HG03095 (cell line): ENCODE data around the gene PIK3R5.

Experiments
- ATAC-seq: cut with Tn5 transposase; IDR thresholded peaks from one replicate; pipeline ENCODE4 v1.9.1; 2021; ENCODE audit warnings: moderate library complexity; ENCODE audit not compliant: unreplicated experiment

PIK3R5 gene

GRCh38 chr17:8925141-8925540 lies 40.4 kb downstream of the PIK3R5 start:
- no peak for ATAC-seq

- ATAC-seq: no peak
Measured at GRCh38 chr17:8924595-8924994, 40.9 kb downstream of the PIK3R5 start.

- ATAC-seq: no peak
Measured at GRCh38 chr17:8923762-8924161, 41.7 kb downstream of the PIK3R5 start.

DNA sequence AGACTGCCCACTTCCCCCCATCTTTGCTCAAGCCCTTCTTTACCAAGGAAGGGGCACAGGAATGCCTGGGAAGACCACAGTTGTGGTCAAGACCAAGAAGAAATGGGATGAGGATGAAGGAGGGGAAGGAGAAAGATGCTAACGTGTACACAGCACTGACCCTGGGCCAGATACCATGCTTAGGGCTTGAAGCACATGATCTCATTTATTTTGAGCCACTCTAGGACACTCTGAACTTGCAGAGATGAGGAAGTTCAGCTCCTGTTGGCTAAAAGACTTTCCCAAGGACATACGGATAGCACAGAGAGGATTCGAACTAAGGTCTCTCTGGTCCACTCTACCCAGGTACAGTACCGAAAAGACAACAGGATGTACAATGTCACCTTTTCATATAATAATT lies 42.6 kb downstream of the PIK3R5 start:
- no peak for ATAC-seq

DNA sequence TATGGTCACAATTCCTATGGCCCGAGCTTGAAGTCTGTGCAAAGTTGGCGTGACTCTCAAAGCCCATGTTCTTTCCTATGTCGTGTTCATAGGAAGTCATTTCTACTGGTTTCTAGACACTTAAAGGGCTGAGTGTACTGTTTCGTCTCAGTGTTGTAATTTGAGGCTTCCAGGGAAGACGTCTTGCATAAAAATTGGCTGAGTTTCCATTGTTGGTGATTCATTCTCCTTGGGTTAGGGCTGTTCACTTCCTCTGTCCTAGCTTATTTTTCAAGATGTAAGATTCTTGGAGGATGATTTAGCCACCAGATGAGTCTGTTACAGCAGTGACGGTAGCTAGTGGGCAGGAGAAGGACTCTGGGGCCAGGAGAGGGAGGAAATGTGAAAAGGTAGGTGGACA lies 43.1 kb downstream of the PIK3R5 start:
- ATAC-seq: no peak

GRCh38 chr17:8921147-8921546 lies 44.4 kb downstream of the PIK3R5 start:
- no peak for ATAC-seq

DNA sequence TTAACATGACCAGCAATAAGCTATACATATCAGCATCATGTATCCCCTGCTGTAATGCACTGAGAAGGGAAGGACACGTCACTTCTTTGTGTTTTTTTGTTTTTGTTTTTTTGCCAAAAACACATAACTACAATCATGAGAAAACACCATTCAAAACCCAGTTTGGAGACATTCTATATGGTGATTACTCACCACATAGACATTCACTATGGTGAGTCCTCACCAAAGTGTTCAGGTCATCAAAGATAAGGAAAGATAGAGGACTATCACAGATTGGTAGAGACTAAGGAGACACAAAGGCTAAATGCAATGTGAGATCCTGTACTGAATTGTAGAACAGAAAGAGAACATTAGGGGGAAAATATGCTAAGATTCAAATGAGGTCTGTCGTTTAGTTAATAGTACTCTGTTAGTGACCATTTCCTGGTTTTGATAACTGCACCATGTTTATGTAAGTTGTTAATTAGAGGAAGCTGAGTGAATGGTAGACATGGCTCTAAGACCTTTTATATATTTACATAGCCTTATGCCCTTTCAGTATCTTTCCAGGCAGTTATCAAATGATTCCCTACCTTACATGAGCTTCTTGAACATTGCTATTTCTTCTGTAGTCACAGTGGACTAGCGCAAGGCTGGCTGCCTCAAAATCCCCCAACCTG lies 46.6 kb downstream of the PIK3R5 start:
- no peak for ATAC-seq

DNA sequence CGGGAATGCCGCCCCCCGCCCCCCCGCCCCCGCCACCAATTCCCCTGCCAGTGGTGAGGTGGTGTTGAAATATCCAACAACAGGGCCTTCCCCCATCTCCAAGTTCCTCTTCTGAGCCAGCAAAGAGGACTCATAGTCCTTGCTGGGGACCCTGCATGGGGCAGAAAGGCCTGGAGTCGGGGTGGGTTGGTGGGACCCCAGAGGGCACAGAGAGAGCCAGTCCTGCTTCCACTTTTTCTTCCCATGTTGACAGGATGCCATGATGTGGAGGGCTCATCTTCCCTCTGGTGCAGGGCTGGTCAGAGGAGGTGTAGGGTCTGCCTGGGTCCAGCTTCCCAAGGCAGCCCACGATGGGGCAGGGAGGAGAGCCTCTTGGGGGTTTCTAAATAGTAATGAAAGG lies 49.0 kb downstream of the PIK3R5 start:
- no peak for ATAC-seq

DNA sequence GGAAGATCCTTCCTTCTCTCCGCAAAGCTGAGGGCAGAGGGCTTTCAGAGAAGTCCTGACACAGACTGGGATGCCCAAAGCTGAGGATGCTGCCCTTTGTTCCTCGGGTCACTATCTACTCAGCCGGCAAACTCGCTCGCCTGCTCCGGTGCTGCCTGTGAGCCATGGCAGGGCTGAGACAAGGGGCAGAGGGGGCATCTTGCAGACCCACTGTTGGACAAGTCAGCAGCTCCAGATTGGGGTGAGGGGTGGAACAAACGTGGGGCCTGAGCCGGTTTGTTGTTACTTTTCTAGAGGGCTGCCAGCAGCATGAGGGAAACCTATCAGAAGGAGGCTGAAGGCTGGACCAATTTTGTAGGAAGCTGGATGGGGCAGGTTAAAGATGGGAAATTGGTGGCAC lies 51.0 kb downstream of the PIK3R5 start:
- no peak for ATAC-seq

- ATAC-seq: no peak
Measured at GRCh38 chr17:8913879-8914278, 51.6 kb downstream of the PIK3R5 start.

- no peak for ATAC-seq
Measured at GRCh38 chr17:8913091-8913490, 52.4 kb downstream of the PIK3R5 start.

GRCh38 chr17:8912084-8912981 lies 53.2 kb downstream of the PIK3R5 start:
- no peak for ATAC-seq

DNA sequence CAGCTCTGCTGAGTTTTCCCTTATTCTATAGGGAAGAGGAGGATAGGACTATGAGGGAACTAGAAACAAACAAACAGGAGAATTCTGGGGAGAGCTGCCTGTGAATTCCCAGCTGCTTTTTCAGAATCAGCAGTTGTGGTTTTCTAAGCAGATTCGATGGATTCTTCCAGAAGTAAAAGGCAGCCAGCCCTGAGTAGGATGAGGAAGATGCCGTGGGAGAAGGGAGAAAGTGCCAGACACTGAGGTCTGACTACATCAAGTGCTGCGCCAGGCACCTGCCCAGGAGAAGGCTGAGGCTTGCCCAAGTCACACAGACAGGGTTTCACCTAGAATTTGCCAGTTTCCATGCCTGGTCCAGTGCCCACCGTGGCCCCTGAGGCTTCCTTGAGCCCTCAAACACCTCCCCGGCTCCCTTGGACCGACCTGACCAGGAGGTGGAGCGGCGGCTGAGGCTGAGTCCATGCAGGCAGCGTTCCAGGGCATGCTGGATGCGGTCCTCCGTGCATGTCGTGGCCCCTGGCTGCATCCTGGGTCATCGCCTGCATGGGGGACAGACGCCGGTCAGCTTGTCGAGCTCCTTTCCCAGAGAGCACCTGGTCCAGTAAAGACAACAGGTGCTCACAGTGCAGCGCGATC lies 54.4 kb downstream of the PIK3R5 start:
- no peak for ATAC-seq

- no peak for ATAC-seq
Measured at GRCh38 chr17:8909586-8910270, 55.8 kb downstream of the PIK3R5 start.

DNA sequence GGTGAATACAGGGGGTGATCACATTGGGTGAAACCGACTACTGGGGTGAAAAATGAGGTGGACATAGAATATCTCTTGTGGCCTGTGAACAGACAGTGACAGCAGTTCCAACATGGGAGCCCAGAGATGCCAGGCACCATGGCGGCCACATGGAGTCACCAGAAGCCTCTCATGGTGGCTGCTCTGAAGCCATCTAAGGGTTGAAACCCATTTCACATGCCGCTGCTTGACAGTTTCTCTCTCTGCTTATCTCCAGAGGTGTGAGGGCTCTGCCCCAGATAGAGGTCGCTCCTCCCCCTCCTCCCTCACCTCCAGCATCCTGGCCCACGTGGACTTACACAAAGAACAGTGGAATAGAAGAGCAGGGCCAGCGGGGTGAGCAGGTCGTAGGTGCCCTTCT lies 60.2 kb downstream of the PIK3R5 start:
- no peak for ATAC-seq

- ATAC-seq: no peak
Measured at GRCh38 chr17:8904686-8905085, 60.8 kb downstream of the PIK3R5 start.

DNA sequence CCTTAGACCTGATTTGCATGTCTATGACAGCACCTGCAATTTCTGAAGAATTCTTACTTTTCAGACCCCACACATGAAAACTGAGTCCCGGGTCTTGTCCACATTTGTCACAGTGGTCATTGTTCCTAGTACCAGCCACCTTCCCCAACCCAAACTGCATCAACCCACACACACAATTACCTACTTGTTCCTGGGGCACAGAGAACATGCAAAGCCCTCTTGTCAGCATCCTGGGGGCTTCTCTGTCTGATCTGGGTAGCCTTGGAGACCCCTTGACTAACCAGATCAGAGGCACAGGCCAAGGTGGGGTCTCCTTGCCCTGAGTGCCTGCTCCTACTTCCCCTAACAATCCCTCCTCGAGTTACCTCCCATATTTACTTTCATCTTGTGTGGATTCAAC lies 61.3 kb downstream of the PIK3R5 start:
- no peak for ATAC-seq

- peak; percentile 52 for ATAC-seq
Measured at GRCh38 chr17:8900626-8901585, 64.6 kb downstream of the PIK3R5 start.

- no peak for ATAC-seq
Measured at GRCh38 chr17:8900207-8900606, 65.3 kb downstream of the PIK3R5 start.

DNA sequence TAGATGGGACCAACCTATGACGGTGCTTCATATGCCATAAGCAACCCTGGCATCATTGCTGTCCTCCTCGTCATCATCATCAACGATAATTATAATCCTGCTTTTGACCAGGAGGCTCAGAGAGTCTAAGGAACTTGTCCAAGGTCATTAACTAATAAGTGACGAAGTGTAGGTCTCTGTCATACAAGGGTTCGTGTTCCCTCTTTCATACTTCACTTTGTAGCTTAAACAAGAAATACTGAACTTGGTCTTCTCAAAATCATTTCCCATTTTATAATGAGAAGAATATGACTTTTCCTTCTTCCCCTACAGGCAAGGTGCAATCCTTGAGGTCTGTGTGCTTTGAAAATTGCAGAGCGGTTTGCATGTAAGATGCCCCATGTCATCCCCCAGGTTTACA lies 66.9 kb downstream of the PIK3R5 start:
- ATAC-seq: no peak
